DND-41 (cell line): ENCODE data around the gene SLC2A8.

Experiments used
- CTCF ChIP-seq: IDR thresholded peaks from 2 replicates; pipeline ENCODE4 v1.5.1; 2012; ENCODE audit warnings: borderline replicate concordance, low read length, moderate library complexity, mild to moderate bottlenecking; ENCODE audit not compliant: poor library complexity, severe bottlenecking; ENCODE audit errors: extremely low read depth
- EZH2 ChIP-seq: IDR thresholded peaks from 3 replicates; pipeline ENCODE4 v1.6.1; 2012; ENCODE audit warnings: borderline replicate concordance, low read depth, mild to moderate bottlenecking, moderate library complexity, low read length, inconsistent platforms; ENCODE audit not compliant: severe bottlenecking

GRCh38 chr9:127452691-127453090 is 55.7 kb downstream of the SLC2A8 start:
- TF ChIP-seq CTCF (no peak), EZH2 (no peak)
